Measurements from ENCODE around the gene SPTB.

The SPTB gene

DNA sequence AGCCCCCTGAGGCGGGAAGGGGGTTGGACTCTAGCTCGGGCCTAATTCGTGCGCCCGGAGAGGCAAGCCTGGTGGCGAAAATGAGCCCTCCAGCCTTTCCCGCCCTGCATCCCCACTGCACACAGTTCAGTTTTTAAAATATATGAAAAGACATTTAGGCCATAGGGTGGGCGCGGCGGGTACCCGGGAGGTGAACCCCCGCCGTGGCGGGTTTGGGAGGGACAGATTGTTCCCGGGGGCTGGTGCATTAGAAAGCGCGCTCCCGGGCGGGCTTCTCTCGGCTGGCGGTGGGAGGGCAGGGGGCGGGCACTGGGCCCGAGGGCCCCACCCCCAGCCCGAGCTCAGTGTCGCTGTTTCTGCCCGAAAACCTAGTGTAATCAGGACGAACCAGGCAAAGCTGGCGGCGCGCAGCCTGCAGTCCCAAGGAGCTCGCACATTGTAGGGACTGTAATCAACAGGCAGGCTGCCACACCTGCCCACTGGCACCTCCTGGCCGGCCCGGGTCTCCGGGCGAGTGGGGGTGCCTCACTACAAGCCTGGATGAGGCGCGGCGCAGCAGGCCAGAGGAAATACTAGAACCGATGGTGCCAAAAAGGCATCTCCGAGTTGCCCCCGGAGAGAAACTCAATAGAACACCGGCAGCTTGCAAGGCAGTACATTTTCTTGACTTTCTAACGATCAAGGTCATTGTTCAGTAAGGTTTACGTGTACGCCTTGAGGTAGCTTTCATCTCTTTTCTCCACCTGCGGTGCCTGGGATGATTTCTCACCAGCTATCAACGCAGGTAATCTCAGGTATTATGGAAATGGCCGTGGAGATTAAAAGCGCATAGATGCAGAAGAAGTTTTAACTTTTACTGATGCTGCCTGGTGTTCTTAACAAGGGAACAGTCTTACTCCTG is 764 bp upstream of the SPTB start:
- Mint-ChIP-seq H3K9me3 (no peaks in the 10 kb centered on the region), H3K27me3 (ENCODE audit: low read depth) (peaks cover 89% of the 10 kb centered on the region), H3K36me3 (ENCODE audit: low read depth) (no peaks in the 10 kb centered on the region), H3K4me3 (peak overlapping the region; percentile 81 to 87 (median 87)), H3K27ac (no peak overlapping the region), H3K4me1 (peaks cover 8% of the 10 kb centered on the region)
- TF ChIP-seq, protein P1, sequence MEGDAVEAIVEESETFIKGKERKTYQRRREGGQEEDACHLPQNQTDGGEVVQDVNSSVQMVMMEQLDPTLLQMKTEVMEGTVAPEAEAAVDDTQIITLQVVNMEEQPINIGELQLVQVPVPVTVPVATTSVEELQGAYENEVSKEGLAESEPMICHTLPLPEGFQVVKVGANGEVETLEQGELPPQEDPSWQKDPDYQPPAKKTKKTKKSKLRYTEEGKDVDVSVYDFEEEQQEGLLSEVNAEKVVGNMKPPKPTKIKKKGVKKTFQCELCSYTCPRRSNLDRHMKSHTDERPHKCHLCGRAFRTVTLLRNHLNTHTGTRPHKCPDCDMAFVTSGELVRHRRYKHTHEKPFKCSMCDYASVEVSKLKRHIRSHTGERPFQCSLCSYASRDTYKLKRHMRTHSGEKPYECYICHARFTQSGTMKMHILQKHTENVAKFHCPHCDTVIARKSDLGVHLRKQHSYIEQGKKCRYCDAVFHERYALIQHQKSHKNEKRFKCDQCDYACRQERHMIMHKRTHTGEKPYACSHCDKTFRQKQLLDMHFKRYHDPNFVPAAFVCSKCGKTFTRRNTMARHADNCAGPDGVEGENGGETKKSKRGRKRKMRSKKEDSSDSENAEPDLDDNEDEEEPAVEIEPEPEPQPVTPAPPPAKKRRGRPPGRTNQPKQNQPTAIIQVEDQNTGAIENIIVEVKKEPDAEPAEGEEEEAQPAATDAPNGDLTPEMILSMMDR (IDR thresholded peaks at IDR 0.05; ENCODE audit: unreplicated experiment in 3 of 3): peak in 1 of 3 experiments; percentile 9

DNA sequence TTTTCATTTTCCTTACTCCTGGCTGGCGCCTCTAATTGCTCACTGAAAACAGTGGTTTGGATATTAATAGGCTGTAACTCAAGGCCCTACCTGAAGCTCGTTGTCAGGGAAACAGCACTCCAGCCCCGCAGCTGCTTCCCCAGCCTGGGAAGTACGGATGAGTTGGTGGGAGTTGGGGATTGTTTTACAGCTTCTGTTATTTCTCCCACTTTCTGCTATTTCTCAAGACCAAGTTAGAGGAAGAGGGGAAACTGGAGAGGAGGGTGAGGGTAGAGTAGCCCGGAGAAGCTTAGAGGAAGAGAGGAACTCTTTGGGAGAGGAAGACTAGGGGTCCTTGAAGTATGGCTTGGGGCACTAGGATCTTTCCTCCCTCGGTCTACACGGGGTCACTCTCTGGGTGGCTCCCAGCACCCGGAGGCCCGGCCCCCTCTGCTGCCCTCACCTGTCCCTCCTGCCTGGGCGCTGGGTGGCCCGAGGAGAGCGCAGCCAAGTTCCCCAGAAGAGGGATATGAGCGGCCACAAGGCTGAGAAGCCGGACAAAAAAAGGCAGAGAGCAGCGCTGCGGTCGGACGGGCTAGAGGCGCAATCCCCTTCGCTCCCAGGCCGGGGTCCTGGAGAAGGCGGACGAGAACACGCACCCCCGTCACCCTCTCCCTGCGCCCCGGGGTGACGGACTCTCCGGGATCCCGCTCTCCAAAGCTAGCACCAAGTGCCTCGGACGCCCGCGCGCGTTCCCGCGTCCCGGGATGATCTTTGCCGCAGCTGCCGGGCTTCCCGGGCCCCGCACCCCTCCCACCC is 671 bp downstream of the SPTB start:
- Mint-ChIP-seq H3K27ac (no peak overlapping the region), H3K9me3 (no peaks in the 10 kb centered on the region), H3K27me3 (ENCODE audit: low read depth) (peaks cover 90% of the 10 kb centered on the region), H3K36me3 (ENCODE audit: low read depth) (no peaks in the 10 kb centered on the region), H3K4me3 (peak overlapping the region; percentile 83 to 89 (median 88)), H3K4me1 (peaks cover 11% of the 10 kb centered on the region)
- TF ChIP-seq, protein P1 (IDR thresholded peaks at IDR 0.05; ENCODE audit: unreplicated experiment in 3 of 3): no peak

DNA sequence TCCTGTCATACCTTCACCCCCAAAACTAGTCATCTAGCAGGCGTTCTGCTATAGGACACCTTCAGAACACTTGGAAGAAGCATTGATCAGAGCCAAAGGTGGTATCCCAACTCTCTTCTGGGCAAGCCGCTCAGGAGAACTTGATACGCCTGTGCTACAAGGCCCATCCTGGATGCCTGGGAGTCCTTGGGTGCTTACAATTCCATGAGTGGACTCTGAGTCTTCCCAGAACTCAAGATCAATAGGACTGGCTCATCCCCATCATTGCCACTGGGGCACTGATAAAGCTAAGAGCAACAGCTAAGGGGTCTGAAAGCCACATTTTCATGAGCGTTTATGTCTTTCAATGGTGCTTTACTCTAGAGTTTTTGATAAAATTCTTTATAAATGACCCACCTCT is 1.9 kb downstream of the SPTB start:
- H3K36me3 Mint-ChIP-seq (ENCODE audit: low read depth): no peaks in the 10 kb centered on the region
- TF ChIP-seq, protein P1 (IDR thresholded peaks at IDR 0.05; ENCODE audit: unreplicated experiment in 3 of 3): no peak
- H3K27ac Mint-ChIP-seq: no peak overlapping the region

DNA sequence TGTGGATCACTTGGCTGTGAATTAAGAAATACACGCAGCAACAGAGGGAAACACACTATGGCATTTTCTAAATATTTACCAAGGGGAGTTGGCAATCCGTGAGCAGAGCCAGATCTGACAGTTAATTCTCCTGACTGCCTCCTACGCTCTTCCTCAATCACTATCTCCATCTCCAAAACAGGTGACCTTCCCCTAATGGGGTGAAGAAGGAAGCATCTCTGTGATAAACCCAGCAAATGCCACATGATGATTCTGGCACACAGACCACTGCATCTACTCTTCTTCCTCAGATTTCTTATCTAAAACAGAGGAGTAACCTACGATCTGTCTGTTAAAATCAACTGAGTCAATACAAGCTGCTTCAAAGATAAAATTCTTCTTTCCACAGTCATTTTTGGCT is 4.4 kb downstream of the SPTB start:
- Mint-ChIP-seq H3K36me3 (ENCODE audit: low read depth) (no peaks in the 10 kb centered on the region), H3K27ac (no peak overlapping the region), H3K9me3 (no peaks in the 10 kb centered on the region), H3K4me3 (no peak overlapping the region), H3K4me1 (peaks cover 19% of the 10 kb centered on the region), H3K27me3 (ENCODE audit: low read depth) (peaks cover 60% of the 10 kb centered on the region)
- TF ChIP-seq, protein P1 (IDR thresholded peaks at IDR 0.05; ENCODE audit: unreplicated experiment in 3 of 3): no peak

More for the DNA sequence above, 1.9 kb downstream of the SPTB start:
- peaks cover 12% of the 10 kb centered on the region for H3K4me1 Mint-ChIP-seq
- peaks cover 79% of the 10 kb centered on the region for H3K27me3 Mint-ChIP-seq (ENCODE audit: low read depth)
- no peaks in the 10 kb centered on the region for H3K9me3 Mint-ChIP-seq
- peak overlapping the region in 2 of 3 experiments; percentile 88 to 89 for H3K4me3 Mint-ChIP-seq

DNA sequence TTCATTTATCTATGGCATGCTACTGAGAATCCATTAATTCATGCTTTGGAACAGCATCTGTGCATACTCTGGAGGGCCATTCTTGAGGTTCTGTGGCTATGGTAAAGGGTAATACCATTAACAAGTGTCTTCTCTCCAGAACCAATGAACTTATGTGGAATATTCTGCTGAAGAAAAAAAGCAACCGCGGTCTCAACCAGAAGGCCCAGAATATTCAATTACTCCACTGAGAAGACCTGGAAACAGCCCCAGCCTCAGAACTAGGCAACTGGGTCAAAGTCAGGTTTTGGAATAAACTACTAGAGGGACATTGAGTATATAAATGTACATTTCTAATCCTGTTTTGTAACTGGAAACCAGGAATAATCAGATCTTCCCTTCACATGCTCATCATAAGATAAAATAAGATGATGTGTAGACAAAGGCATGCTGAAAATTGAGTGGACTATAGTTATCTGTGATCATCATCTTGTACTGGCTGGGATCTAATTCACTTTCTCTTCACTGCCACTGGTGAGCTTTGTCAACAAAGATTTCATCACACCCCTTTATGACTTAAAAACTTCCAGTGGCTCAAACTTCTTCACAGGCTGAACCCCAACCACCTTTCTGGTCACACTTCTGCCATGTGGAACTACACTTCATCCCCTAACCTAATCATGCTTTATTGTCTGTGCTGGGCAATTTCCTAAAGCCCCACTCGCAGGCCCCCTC is 6.0 kb downstream of the SPTB start:
- no peaks in the 10 kb centered on the region for H3K36me3 Mint-ChIP-seq (ENCODE audit: low read depth)
- H3K4me1 Mint-ChIP-seq: peaks cover 16% of the 10 kb centered on the region
- no peak overlapping the region for H3K4me3 Mint-ChIP-seq
- no peaks in the 10 kb centered on the region for H3K9me3 Mint-ChIP-seq
- H3K27me3 Mint-ChIP-seq (ENCODE audit: low read depth): peaks cover 53% of the 10 kb centered on the region
- TF ChIP-seq, protein P1 (IDR thresholded peaks at IDR 0.05; ENCODE audit: unreplicated experiment in 3 of 3): no peak
- H3K27ac Mint-ChIP-seq: no peak overlapping the region
